Thyroid gland (tissue), 4 donors: ENCODE data around the gene CTDSPL. TPM values are rescaled to one million over a fixed set of nuclear protein-coding genes. Genes with fewer than 3 reads are reported as not detected.
"Not testable (repeated sequence)": the region's sequence is repeated elsewhere in the genome, so short reads cannot be mapped to it uniquely, and the experiment has no call there.

Source experiments
- DNase-seq, 2 donors: peaks; one replicate each; pipeline ENCODE4 v3.0.0-alpha.2; 2019
- H3K27ac ChIP-seq, 3 donors: fragments of 200-600 bp; sonication (generic); 1 replicate in 2 of 3; 2 replicates in 1 of 3; pipeline ENCODE4 v1.5.1; 2016 to 2019; ENCODE audit warnings: mild to moderate bottlenecking in 1 of 3, moderate library complexity in 1 of 3
- H3K27me3 ChIP-seq: fragments of 200-600 bp; sonication (generic); one replicate; pipeline ENCODE4 v1.5.1; 2019
- H3K36me3 ChIP-seq, 2 donors: fragments of 200-600 bp; sonication (generic); one replicate each; pipeline ENCODE4 v1.5.1; 2016 to 2019
- H3K4me1 ChIP-seq, 2 donors: fragments of 200-600 bp; sonication (generic); one replicate each; pipeline ENCODE4 v1.5.1; 2017 to 2019
- H3K4me3 ChIP-seq, 3 donors: fragments of 200-600 bp; sonication (generic); replicated peaks in 1 of 3; 1 replicate in 2 of 3; 2 replicates in 1 of 3; pipeline ENCODE4 v1.5.1; 2016; ENCODE audit warnings: mild to moderate bottlenecking in 1 of 3
- H3K9me3 ChIP-seq: fragments of 200-600 bp; sonication (generic); one replicate; pipeline ENCODE4 v1.5.1; 2017
- POLR2A ChIP-seq, 2 donors: fragments of 450-650 bp; IDR thresholded peaks; one replicate each; pipeline ENCODE4 v1.6.1; 2017; ENCODE audit warnings: antibody characterized with exemption in 2 of 2, mild to moderate bottlenecking in 2 of 2, moderate library complexity in 1 of 2
- whole genome bisulfite sequencing, 2 donors: methylation state at CpG; one replicate each; pipeline ENCODE4 v1.1.5; 2017; 5-methylcytosine and 5-hydroxymethylcytosine counted together
- intact Hi-C: fragments of 100-400 bp; cut with DNase I; formaldehyde crosslinking; loops from one replicate; pipeline ENCODE4 v1.15.1; 2023
- total RNA-seq, 4 donors: library from RNA; depleted of rRNA; stranded (reverse); fragments of >200 nt; gene quantifications; one replicate each; pipeline ENCODE4 v1.2.3, GENCODE V29; 2016
- TF ChIP-seq, protein P1 (sequence below), 6 experiments: fragments of 200-600 bp in 3 of 6; fragments of 450-650 bp in 3 of 6; sonication (generic) in 3 of 6; IDR thresholded peaks; one replicate each; pipeline ENCODE4 v1.5.1; 2016 to 2019; ENCODE audit warnings: antibody characterized with exemption in 6 of 6, mild to moderate bottlenecking in 2 of 6, inconsistent platforms in 1 of 6, moderate library complexity in 1 of 6

Gene CTDSPL, protein sequence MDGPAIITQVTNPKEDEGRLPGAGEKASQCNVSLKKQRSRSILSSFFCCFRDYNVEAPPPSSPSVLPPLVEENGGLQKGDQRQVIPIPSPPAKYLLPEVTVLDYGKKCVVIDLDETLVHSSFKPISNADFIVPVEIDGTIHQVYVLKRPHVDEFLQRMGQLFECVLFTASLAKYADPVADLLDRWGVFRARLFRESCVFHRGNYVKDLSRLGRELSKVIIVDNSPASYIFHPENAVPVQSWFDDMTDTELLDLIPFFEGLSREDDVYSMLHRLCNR
- 10 to 100 TPM; 23.6 to 37.9 (median 29.8) TPM for total RNA-seq

DNA sequence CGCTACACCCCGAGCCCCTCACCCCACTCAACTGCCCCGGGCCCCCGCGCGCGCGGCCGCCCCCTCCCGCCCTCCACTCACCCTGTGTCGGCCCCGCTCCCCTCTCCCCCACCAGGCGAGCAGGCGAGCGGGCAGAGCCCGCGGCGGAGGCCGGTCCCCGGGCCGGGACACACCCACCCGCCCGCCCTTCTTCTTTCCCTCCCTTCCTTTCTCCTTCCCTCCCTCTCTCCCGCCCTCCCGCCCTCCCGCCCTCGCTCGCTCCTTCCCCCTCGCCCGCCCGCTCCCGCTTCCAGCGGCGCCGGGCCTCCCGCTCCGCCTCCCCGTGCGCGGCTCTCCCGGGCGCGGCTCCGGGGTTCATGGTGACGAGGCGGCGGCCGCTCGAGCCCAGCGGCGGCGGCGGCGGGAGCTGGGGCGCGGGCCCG, at the start of gene CTDSPL:
Gene CTDSPL, plus strand, starts transcription at position 261 of the 422 bp plus-strand sequence. CDS start 320 bp downstream, outside the sequence.
- Histone ChIP-seq H3K27me3 (no peaks in the 10 kb centered on the region), H3K4me3 (peak within 1 kb of the TSS; percentile 8 to 59 (median 35)), H3K36me3 (no peaks in the 10 kb centered on the region), H3K27ac (peak within 1 kb of the TSS; percentile 39 to 79 (median 66)), H3K4me1 (peaks cover 27 to 33% of the 10 kb centered on the region in 2 donors), H3K9me3 (no peaks in the 10 kb centered on the region)
- intact Hi-C loops = no loop called here
- DNase-seq = peak; percentile 48 to 55
- TF ChIP-seq POLR2A (IDR thresholded peaks at IDR 0.05) = no peak
- TF ChIP-seq, protein P1, sequence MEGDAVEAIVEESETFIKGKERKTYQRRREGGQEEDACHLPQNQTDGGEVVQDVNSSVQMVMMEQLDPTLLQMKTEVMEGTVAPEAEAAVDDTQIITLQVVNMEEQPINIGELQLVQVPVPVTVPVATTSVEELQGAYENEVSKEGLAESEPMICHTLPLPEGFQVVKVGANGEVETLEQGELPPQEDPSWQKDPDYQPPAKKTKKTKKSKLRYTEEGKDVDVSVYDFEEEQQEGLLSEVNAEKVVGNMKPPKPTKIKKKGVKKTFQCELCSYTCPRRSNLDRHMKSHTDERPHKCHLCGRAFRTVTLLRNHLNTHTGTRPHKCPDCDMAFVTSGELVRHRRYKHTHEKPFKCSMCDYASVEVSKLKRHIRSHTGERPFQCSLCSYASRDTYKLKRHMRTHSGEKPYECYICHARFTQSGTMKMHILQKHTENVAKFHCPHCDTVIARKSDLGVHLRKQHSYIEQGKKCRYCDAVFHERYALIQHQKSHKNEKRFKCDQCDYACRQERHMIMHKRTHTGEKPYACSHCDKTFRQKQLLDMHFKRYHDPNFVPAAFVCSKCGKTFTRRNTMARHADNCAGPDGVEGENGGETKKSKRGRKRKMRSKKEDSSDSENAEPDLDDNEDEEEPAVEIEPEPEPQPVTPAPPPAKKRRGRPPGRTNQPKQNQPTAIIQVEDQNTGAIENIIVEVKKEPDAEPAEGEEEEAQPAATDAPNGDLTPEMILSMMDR (IDR thresholded peaks at IDR 0.05) = no peak
- 0% methylated on average over 5 to 6 of the region's 57 CpGs for WGBS, 2 donors

DNA sequence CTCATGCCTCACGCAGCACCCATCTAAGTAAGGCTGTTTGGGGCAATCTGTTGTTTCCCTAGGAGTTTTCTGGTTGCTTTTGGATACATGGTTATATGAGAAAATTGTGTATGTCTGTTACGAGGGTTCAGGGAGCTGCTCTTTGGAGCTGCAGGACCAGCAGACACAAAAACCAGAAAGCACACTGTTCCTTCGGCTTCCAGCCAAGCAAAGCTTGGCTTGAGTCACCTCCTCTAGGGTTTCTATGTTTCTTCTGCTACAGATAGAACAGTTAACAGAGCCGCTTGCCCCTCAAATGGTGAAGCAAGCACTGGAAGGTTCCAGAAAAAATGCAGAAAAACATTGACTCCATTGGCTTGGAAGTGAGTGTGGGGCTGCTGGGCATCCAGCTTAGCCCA, 49.2 kb upstream of the CTDSPL start:
- peaks cover 9 to 29% of the 10 kb centered on the region in 2 donors for H3K4me1 ChIP-seq
- H3K4me3 ChIP-seq = no peak overlapping the region
- no peak for TF ChIP-seq POLR2A (IDR thresholded peaks at IDR 0.05)
- TF ChIP-seq, protein P1 (IDR thresholded peaks at IDR 0.05) = no peak
- H3K36me3 ChIP-seq = peaks cover 7 to 12% of the 10 kb centered on the region in 2 donors
- WGBS, 2 donors = 70 to 73% methylated on average over 3 to 4 of the region's 4 CpGs
- peak; percentile 37 to 49 for DNase-seq
- H3K9me3 ChIP-seq = no peaks in the 10 kb centered on the region
- intact Hi-C loops = no loop called here
- H3K27ac ChIP-seq = peak overlapping the region in 2 of 3 donors; percentile 18 to 35
- no peaks in the 10 kb centered on the region for H3K27me3 ChIP-seq

DNA sequence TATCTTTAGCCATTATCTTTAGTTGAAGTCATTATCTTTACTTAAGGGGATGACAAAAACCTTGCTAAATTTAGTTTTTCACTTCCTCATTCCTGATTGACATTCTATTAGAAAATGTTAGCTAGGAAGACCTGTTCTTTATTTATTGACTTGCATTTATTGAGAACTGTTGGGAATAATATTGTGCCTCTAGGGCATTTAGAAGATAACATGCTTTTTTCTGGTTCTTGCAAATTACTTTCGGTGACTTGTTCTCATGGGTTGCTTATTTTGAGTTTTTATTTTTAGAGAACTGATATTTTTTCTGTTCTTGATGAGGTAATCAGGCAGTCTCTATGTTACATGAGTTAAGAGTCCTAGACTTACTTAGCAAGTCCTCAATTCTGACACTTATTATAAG, 48.3 kb upstream of the CTDSPL start:
- intact Hi-C loops = no loop called here
- H3K4me3 ChIP-seq = no peak overlapping the region

DNA sequence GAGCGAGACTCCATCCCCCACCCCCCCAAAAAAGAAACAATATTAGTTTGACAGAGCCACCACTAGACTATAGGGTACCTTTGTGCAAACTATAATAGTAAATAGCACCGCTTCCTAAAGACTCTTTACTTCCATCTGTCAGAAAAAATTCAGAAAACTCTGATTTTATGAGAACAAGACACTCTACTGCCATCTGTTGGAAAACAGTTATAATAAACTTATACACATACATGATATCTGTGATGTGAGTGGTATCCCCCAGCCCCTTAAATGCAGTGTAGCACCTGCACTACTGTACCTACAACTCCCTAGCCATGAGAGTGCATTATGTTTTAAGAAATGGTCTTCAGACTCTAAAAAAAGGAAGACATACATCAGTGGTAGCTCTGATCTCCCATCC, 47.1 kb upstream of the CTDSPL start:
- intact Hi-C loops = no loop called here
- 78 to 90% methylated on average over 2 of the region's 2 CpGs for WGBS, 2 donors
- no peak overlapping the region for H3K27ac ChIP-seq
- no peaks in the 10 kb centered on the region for H3K9me3 ChIP-seq
- no peak for DNase-seq
- no peak overlapping the region for H3K4me3 ChIP-seq
- TF ChIP-seq, protein P1 (IDR thresholded peaks at IDR 0.05) = peak in 3 of 6 experiments; percentile 29 to 40 (median 37)
- no peak for TF ChIP-seq POLR2A (IDR thresholded peaks at IDR 0.05)
- H3K4me1 ChIP-seq = peaks cover 9 to 29% of the 10 kb centered on the region in 2 donors
- no peaks in the 10 kb centered on the region for H3K27me3 ChIP-seq
- peaks cover 18 to 24% of the 10 kb centered on the region in 2 donors for H3K36me3 ChIP-seq

More for the DNA sequence above, 48.3 kb upstream of the CTDSPL start:
- Histone ChIP-seq H3K9me3 (no peaks in the 10 kb centered on the region), H3K4me1 (peaks cover 9 to 29% of the 10 kb centered on the region in 2 donors), H3K27ac (no peak overlapping the region), H3K27me3 (no peaks in the 10 kb centered on the region), H3K36me3 (peaks cover 7 to 13% of the 10 kb centered on the region in 2 donors)
- no peak for DNase-seq
- no peak for TF ChIP-seq POLR2A (IDR thresholded peaks at IDR 0.05)
- TF ChIP-seq, protein P1 (IDR thresholded peaks at IDR 0.05) = no peak
- 63 to 71% methylated on average over 1 of the region's 1 CpG for WGBS, 2 donors

DNA sequence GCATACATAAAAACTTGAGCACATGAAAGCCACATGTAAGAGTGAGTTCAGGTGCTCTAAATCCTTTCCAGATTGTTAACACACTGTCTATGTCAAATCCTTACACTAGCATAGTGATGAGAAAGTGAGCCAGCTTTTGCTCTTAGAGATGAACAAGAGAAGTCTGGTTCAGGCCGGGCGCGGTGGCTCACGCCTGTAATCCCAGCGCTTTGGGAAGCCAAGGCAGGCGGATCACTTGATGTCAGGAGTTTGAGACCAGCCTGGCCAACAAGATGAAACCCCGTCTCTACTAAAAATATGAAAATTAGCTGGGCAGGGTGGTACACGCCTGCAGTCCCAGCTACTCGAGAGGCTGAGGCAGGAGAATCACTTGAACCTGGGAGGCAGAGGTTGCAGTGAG, 46.5 kb upstream of the CTDSPL start:
- DNase-seq, H3K4me3 ChIP-seq, H3K27ac ChIP-seq, H3K9me3 ChIP-seq, intact Hi-C loops, H3K27me3 ChIP-seq: not testable (repeated sequence)
- Histone ChIP-seq H3K4me1 (peaks cover 9 to 29% of the 10 kb centered on the region in 2 donors), H3K36me3 (peaks cover 24 to 28% of the 10 kb centered on the region in 2 donors)
- 95 to 96% methylated on average over 9 of the region's 9 CpGs for WGBS, 2 donors
